Measurements from ENCODE around the gene FGB.

The FGB gene

DNA sequence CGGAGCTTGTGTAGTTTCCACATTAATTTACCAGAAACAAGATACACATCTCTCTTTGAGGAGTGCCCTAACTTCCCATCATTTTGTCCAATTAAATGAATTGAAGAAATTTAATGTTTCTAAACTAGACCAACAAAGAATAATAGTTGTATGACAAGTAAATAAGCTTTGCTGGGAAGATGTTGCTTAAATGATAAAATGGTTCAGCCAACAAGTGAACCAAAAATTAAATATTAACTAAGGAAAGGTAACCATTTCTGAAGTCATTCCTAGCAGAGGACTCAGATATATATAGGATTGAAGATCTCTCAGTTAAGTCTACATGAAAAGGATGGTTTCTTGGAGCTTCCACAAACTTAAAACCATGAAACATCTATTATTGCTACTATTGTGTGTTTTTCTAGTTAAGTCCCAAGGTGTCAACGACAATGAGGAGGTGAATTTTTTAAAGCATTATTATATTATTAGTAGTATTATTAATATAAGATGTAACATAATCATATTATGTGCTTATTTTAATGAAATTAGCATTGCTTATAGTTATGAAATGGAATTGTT is at the start of gene FGB:
Gene FGB, plus strand, starts transcription at position 315 of the 558 bp plus-strand sequence. Its CDS starts 8 bp downstream, at position 323.
- DNase-seq, result no peak

DNA sequence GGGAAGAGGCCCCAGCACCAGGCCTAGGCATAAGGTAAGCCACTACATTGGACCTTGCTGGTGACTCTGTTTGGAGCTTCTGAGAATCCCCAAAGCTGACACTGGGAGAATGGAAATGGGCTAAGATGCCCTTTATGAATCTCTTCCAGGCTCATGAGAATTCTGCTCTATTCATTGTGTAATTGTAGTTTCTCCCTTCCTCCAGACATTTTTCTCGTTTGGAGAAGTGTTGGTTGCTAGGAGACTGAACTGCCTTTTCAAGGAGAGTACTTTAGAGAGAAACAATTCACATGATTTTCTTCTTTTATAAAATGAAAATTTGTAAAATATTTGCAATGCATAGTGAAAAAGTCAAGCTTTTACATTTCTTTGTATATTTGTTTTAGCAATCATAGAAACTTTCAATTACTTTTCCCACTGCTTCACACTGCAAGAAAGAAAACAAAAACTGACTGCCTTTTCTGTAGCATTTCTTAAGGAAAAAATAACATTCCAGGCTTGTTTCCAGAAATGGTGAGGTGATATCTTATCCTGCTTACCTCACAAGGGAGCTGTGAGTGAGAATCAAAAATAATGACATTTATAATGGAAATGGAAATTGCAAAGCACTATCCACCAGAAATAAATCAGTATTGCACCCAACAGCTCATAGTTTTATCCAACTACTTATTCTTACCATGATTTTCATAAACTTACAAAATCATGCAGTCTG is 46.3 kb upstream of the FGB start:
- no peak for DNase-seq

- no peak for DNase-seq
These were observed 45.2 kb upstream of the FGB start for GRCh38 chr4:154517591-154517990.

- DNase-seq, result no peak
These were observed 43.6 kb upstream of the FGB start for GRCh38 chr4:154519214-154519613.

- DNase-seq, result no peak
These were observed 41.2 kb upstream of the FGB start for GRCh38 chr4:154521607-154522006.

DNA sequence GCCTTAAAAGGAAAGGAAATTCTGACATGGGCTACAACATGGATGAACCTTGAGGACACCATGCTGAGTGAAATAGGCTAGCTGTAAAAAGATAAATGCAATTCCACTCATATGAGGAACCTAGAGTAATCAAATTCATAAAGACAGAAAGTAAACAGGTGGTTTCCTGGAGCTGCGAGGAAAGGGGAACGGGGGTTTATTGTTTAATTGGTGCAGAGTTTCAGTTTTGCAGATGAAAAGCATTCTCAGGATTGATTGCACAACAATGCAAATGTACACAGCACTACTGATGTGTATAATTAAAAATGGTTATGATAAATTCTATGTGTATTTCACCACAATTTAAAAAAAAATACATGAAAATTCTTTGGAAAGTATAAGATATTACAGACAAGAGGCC is 36.7 kb upstream of the FGB start:
- DNase-seq, result no peak

GRCh38 chr4:154527308-154527707 is 35.5 kb upstream of the FGB start:
- no peak for DNase-seq

- DNase-seq, result no peak
These were observed 33.9 kb upstream of the FGB start for GRCh38 chr4:154528869-154529268.

DNA sequence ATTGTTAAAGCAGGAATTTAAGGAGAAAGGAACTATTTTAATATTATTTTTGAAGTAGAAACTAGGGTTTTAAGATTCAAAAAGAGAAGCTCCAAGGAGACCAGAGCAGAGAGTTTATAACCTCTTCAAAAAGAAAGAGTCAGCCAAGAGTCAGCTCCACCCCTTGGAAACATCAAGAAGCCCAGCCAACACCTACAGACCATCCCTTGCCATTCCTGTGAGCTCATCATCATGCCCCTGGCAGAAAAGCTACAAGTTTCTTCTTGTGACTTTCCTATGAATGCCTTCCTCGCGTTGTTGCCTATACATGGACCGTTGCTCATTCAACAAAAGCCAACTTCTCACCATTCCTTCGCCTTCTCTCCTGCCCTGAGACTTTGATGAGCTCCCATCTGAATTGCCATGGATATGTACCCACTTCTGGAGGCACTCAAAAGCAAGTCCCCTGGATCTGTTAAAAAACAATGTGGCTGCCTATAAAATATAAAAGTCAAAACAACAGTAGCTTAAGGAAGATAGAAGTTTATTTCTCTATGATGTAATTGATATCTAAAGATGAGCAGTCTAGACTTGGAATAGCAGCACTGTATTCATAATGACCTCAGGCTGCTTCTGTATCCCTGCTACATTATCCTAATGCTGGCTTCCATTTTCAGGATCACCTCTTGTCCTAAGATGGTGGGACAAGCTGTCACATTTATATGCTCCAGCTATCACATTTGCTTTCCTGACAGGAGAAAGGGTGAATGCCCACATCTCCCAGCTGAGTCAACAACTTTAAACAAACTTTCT is 32.9 kb upstream of the FGB start:
- DNase-seq, result no peak

DNA sequence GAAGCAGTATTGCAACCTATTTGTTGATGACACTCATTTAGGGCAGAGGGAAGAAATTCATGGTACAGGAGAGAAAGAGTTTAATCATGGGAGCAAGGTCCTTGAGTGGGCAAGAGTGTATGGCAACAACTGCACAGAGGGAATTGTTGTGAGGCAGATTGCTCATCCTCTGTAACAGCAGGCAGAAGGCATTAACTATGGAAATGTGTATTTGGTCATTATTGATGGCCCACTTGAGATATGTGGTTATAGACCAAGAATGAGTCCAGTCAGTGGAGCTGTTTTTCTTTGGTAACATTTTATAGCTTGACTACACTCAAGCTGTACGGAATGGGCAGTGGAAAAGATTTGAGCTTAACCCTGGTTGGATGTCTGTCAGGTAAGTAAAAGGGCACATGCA is 28.5 kb upstream of the FGB start:
- no peak for DNase-seq

- no peak for DNase-seq
These were observed 20.4 kb upstream of the FGB start for GRCh38 chr4:154542271-154542879.

DNA sequence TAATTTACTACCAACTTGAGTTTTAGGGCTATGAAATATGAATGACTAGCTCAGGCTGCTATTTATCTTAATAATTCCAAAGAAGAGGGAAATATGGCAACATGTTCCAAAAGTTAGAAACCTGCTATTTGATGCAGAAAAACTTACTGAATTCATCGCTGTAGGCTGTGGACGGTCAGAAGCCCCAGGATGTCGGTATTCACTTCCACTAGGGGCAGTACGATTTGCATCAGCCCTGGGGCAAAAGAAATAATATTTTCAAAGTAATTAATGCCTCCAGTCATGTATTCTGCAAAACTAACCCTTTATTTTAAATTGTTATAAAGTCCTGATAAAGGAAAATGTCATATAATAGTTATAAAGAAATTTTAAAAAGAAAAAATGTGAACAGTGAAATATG is 17.1 kb upstream of the FGB start:
- no peak for DNase-seq

- peak; percentile 96 for DNase-seq
These were observed 12.7 kb upstream of the FGB start, which contains the start of gene PLRG1 for GRCh38 chr4:154549894-154550790. Gene PLRG1, minus strand, starts transcription at chr4:154550400. Its CDS starts 92 bp downstream, at chr4:154550308.

- peak; percentile 62 for DNase-seq
These were observed 10.7 kb upstream of the FGB start for GRCh38 chr4:154551872-154552686.

DNA sequence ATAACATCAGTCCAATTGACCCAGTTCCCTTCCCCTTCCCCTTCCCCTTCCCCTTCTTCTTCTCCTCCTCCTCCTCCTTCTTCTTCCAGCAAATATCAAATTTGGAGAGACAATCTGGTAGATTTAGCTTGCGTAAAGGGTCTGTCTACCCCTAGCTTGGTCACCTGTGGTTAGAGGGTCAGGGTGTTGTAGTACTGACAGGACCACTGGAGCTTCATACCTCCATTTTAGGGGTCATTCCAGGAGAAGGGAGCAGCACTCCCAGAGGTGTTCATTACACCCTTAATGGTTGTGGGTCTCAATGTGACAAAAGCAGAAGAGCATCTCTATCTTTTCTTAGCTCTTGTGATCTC is 3.7 kb upstream of the FGB start:
- no peak for DNase-seq

- no peak for DNase-seq
These were observed 3.1 kb upstream of the FGB start for GRCh38 chr4:154559494-154560418.

- no peak for DNase-seq
These were observed 2.4 kb upstream of the FGB start for GRCh38 chr4:154560419-154560801.

DNA sequence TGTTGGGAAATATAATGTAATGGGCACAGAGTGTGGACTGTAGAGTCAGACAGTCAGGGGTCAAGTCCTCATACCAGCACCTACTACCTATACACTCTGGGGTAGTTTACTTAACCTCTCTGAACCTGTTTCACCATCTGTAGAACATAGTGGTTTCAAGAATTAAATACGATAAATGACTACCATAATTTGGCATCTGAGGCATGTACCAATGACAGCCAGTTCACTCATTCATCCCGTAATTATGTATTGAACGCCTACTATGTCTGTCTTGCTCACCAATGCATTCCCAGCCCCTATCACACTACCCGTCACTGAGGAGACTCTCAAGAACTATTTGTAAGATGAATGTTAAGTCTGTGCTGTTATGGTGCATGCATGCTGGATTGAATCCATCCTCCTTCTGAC is 2.0 kb upstream of the FGB start:
- DNase-seq, result no peak

DNA sequence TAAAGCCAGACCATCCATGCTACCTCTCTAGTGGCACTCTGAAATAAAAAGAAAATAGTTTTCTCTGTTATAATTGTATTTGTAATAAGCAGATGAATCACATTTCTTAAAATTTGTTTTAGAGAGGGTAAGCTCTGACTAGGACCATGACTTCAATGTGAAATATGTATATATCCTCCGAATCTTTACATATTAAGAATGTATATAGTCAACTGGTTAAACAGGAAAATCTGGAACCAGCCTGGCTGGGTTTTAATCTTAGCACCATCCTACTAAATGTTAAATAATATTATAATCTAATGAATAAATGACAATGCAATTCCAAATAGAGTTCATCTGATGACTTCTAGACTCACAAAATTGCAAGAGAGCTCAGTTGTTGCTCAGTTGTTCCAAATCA is 1.5 kb downstream of the FGB start:
- DNase-seq, result no peak

DNA sequence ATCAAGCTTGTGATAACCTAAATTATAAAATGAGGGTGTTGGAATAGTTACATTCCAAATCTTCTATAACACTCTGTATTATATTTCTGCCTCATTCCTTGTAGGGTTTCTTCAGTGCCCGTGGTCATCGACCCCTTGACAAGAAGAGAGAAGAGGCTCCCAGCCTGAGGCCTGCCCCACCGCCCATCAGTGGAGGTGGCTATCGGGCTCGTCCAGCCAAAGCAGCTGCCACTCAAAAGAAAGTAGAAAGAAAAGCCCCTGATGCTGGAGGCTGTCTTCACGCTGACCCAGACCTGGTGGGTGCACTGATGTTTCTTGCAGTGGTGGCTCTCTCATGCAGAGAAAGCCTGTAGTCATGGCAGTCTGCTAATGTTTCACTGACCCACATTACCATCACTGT is 2.9 kb downstream of the FGB start:
- DNase-seq, result no peak
